ENCODE results near the gene DCTPP1.

DCTPP1 gene

DNA sequence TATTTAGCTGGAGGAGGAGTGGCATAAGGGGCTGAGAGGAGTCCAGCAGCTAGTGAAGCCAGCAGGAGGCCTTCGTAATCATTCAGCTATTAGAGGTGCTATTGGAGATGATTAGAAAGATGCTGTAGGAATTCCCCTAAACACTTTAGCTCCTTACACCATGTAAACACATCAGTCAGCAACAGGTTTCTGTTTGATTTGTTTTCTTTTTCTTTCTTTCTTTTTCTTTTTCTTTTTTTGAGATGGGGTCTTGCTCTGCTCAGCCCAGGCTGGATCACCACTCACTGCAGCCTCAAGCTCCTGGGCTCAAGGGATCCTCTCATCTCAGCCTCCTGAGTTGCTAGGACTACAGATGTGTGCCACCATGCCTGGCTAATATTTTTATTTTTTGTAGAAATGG is 26.5 kb upstream of the DCTPP1 start:
- TF ChIP-seq, protein P1, sequence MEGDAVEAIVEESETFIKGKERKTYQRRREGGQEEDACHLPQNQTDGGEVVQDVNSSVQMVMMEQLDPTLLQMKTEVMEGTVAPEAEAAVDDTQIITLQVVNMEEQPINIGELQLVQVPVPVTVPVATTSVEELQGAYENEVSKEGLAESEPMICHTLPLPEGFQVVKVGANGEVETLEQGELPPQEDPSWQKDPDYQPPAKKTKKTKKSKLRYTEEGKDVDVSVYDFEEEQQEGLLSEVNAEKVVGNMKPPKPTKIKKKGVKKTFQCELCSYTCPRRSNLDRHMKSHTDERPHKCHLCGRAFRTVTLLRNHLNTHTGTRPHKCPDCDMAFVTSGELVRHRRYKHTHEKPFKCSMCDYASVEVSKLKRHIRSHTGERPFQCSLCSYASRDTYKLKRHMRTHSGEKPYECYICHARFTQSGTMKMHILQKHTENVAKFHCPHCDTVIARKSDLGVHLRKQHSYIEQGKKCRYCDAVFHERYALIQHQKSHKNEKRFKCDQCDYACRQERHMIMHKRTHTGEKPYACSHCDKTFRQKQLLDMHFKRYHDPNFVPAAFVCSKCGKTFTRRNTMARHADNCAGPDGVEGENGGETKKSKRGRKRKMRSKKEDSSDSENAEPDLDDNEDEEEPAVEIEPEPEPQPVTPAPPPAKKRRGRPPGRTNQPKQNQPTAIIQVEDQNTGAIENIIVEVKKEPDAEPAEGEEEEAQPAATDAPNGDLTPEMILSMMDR (IDR thresholded peaks at IDR 0.05): no peak

DNA sequence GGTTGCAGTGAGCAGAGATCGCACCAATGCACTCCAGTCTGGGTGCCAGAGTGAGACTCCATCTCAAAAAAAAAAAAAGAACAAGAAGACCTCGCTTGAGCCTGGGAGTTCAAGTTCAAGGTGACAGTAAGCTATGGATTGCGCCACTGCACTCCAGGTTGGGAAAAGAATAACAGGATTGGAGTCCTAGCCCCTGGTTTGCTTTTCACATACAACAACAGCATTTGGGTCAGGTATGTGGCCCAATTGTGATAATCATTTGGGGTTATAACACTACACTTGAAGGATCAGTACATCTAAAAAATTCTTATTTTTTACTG is 19.2 kb upstream of the DCTPP1 start:
- TF ChIP-seq, protein P1 (IDR thresholded peaks at IDR 0.05): no peak

DNA sequence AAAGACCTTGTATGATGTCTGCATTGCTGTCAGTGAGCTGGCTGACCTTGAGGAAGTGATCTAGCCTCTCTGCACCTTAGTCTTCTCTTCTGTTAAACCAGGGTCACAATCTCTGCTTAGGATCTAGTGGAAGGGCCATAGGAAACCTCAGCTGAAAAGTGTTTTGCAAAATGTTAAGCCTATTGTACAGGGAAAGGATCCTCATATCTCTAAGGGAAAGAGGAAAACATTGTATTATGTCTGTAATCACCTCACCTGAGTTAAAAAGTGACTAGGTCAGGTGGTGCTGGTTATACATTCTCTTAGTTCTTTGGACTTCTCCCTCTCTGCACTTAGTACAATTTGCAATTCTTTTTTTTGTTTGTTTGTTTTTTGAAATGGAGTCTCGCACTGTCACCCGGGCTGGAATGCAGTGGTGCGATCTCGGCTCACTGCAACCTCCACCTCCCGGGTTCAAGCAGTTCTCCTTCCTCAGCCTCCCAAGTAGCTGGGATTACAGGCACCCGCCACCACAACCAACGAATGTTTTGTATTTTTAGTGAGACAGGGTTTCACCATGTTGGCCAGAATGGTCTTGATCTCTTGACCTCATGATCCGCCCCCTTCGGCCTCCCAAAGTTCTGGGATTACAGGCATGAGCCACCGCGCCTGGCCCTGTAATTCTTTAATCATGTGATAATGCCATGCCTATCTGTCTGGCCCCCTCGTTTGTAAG is 17.8 kb upstream of the DCTPP1 start:
- TF ChIP-seq, protein P1 (IDR thresholded peaks at IDR 0.05): no peak

DNA sequence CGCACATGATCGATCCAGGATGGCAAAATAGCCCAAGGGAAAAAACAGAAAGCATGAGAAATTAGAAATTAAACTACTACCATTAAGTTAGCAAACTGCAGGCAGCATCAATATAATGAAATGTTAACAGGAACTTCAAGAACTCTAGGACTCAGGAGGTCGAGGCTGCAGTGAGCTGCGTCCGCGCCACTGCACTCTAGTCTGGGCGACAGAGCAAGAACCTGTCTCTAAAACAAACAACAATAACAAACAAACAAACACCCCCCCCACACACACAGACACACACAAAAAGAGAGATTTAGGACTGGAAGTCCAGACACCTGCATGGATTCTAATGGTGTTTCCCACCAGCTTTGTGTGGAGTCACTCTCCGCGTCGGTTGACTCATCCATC is 16.4 kb upstream of the DCTPP1 start:
- TF ChIP-seq, protein P1 (IDR thresholded peaks at IDR 0.05): no peak

DNA sequence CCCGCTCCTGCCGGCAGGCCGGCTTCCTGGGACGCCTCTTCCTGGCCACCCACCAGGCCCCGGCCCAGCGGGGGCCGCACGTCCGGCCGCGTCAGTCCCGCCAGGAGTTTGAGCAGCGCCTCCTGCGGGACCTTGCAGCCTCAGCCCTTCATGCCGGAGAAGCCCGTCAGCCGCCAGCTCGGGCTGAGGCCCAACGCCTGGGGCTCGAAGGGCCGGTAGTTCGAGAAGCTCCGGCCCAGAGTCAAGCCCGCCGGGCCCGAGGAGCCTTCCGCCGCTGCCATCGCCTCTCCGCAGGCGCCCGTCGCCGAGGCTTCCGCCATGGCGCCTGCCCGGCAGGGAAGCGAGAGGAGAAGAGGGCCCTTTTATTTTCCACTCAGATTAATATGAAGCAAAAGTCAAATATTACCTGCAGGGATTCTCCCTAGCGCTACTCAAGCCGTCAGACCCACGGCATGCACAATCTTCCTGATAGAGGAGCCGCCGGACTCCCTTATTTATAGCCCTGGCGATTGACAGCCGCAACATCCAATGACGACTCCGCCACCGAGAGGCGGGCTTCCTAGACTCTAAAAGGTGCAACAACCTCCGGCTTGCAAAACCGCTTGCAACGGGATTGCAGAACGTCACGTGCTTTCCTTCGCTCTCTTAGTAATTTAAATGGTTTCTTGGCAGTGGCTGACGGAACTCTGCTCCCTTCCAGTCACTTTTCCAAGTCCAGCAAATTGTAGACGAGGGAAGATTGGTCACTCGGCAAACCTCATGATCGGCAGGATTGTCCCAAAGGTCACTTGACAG is 15.8 kb upstream of the DCTPP1 start, which contains the start of gene SEPHS2:
Gene SEPHS2, minus strand, starts transcription at position 467 of the 795 bp plus-strand sequence. Its CDS starts 147 bp downstream, at position 320.
- TF ChIP-seq, protein P1 (IDR thresholded peaks at IDR 0.05): peak; percentile 54; the same call in 1 of the 2 replicates

DNA sequence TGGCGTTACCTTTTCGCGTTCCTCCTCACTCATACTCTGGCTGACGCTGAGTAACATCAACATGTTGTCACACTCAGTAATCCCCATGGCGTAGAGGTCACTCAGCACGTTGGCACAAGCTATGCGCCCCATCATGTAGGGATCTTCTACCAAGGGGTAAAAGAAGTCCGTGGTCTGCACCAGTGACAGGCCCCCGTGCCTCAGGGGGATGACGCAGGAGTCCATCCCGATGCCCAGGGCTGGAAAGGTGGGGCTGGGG is 15.2 kb upstream of the DCTPP1 start:
- TF ChIP-seq, protein P1 (IDR thresholded peaks at IDR 0.05): no peak

DNA sequence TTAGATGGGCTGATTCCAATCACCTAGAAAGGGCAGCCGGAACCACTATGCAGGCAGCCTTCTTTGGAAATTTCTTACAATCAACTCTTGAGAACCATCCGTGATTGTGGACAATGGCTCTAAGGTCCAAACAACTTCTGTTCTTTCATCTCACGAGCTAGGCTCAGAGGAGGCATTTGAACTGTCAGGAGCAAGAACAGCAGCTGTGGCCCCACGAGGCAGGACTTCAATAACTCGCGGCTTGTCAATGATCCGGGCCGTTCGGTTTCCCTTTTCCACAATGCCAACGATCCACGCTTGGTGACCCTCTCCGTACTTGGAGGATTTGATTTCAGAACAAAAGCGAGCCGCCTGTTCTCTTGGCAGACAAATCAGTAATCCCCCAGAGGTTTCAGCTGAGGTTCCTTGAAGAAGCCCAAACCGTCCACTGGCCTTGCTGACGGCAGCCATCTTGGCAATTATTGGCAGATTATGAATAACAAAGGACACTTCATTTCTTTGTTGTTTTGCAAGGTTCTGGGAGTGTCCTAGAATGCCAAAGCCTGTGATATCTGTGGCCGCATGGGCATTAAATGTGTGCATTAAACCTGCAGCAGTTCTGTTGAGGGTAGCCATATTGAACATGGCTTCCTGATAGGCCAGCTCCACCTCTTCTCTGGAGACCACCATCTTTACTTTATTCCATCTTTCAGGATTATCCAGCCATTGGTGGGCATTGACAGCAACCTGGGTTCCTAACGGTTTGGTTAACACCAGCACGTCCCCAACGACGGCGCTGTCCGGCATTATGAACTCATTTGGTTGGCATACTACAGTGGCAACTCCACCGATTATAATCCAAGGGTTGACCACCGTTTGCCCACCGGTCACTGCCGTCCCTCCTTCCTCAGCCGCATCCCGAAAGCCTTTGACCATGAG is 14.7 kb upstream of the DCTPP1 start:
- TF ChIP-seq, protein P1 (IDR thresholded peaks at IDR 0.05): no peak
